Mammary epithelial cell (primary cell): Measurements from ENCODE around the gene ST6GALNAC3.

Source experiments
- EZH2 ChIP-seq: IDR thresholded peaks from 2 replicates; pipeline ENCODE4 v1.6.1; 2012; ENCODE audit warnings: low read length, inconsistent platforms, borderline replicate concordance
- TF ChIP-seq, protein P1 (sequence below), 2 donors: IDR thresholded peaks in 1 of 2; conservative IDR thresholded peaks in 1 of 2; 2 replicates each; pipeline ENCODE4 v1.5.1; 2011 to 2012; ENCODE audit warnings: inconsistent platforms in 2 of 2, low read length in 2 of 2, mild to moderate bottlenecking in 2 of 2, control low read depth in 1 of 2, low read depth in 1 of 2; ENCODE audit not compliant: insufficient read depth in 1 of 2; ENCODE audit errors: extremely low read depth in 1 of 2

DNA sequence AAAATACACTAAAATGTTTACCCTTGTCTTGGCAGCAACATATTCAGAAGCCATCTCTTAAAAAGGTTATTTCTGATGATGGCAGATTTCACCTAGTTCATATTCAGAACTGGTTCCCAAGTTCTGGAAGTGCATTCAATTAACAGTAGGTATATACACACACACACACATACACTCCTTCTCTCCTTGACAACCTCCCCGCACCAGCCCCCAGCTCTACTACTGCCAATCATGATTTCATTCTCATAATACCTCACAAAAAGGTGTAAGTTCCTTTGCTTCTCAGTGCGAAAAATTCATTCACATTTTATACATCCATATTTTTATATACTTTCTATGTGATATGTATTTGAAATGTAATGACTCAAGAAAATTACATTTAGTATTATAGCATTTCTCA is 564.6 kb downstream of the ST6GALNAC3 start:
- TF ChIP-seq, protein P1, sequence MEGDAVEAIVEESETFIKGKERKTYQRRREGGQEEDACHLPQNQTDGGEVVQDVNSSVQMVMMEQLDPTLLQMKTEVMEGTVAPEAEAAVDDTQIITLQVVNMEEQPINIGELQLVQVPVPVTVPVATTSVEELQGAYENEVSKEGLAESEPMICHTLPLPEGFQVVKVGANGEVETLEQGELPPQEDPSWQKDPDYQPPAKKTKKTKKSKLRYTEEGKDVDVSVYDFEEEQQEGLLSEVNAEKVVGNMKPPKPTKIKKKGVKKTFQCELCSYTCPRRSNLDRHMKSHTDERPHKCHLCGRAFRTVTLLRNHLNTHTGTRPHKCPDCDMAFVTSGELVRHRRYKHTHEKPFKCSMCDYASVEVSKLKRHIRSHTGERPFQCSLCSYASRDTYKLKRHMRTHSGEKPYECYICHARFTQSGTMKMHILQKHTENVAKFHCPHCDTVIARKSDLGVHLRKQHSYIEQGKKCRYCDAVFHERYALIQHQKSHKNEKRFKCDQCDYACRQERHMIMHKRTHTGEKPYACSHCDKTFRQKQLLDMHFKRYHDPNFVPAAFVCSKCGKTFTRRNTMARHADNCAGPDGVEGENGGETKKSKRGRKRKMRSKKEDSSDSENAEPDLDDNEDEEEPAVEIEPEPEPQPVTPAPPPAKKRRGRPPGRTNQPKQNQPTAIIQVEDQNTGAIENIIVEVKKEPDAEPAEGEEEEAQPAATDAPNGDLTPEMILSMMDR (conservative IDR thresholded peaks at IDR 0.05 in 1 of 2, IDR thresholded peaks at IDR 0.05 in 1 of 2; ENCODE audit: extremely low read depth in 1 of 2, insufficient read depth in 1 of 2, low read depth in 1 of 2, low read length in 2 of 2): no peak
- no peak for TF ChIP-seq EZH2
